OCI-M2 (cell line): Measurements from ENCODE around the gene WASHC3.
A peak's percentile ranks its signal among the peaks of the same experiment; 100 is the strongest.
"Not testable (repeated sequence)": the region's sequence is repeated elsewhere in the genome, so short reads cannot be mapped to it uniquely, and the experiment has no call there.

Source experiments
- DNase-seq: peaks from one replicate; lab custom pipeline; 2025; ENCODE audit not compliant: unreplicated experiment; lab: John Stamatoyannopoulos, UW

WASHC3 gene, protein sequence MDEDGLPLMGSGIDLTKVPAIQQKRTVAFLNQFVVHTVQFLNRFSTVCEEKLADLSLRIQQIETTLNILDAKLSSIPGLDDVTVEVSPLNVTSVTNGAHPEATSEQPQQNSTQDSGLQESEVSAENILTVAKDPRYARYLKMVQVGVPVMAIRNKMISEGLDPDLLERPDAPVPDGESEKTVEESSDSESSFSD

DNA sequence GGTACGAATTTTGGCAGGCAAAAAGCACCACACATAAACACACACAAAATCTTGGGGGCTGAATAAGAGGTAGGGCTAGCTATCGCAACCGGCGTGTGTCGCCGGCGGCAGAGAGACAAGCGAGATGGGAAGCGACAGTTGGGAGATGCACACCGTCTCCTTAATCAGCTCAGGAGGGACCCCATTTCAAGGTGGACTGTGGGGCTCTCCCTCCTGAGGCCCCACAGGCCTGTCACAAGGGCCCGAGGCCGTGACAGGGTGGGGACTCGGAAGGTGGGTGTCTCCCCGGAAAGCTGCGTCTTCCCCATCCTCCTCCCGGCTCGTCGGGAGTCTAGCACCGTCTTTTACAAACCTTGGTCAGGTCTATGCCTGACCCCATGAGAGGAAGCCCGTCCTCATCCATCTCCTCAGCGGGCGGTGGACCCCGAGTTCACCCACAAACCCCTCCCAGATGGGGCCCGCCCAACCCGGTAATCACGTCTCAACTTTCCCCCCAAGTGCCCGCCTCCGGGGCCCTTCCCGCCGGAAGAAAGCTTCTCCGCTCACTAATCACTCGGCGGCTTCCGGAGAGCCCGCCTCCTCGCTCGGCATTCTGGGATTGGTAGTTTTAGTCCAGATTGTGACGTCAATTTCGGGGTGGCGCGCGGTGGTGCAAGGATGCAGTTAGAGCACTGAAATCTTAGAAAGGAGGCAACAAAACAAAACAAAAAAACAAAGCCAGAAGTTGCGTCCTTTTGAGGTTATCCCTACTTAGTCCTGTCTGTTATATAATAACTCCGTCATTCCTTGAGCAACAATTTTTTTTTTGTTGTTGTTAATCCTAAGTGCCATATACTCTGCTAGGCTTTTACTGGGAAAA, at the start of gene WASHC3:
Gene WASHC3, minus strand, starts transcription at position 432 of the 859 bp plus-strand sequence. Its CDS starts 29 bp downstream, at position 403.
- peak; percentile 23 for DNase-seq

GRCh38 chr12:102110782-102111181, 49.0 kb upstream of the WASHC3 start:
- DNase-seq = no peak

- no peak for DNase-seq
These were observed 46.2 kb upstream of the WASHC3 start for GRCh38 chr12:102107970-102108369.

GRCh38 chr12:102106905-102107304, 45.1 kb upstream of the WASHC3 start:
- no peak for DNase-seq

- DNase-seq = no peak
These were observed 35.1 kb upstream of the WASHC3 start for GRCh38 chr12:102096855-102097254.

DNA sequence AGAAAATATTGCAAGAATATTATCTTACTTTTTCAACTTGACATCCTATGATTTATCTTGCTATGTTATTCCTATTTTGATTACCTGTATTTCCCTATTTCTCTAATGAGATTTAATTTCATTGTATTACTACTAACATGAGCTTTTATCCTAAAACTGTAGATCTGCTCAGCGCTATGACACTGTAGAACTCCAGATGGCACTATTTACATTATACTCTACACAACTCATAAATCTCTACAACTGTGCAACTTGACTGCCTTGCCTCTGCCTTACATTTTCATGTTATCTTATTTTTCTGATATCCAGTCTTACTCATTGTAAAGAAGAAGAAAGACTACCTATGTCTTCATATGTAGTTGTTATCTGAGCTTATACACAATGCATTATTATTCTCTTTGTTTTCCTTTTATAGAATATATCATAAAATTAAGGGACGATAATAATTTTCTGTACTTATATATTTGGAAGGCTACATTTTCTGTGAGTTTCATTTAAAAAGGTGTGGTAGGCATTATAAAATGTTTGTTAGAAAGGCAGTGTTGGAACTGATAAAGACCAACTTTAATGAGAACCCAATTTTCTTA, 34.0 kb upstream of the WASHC3 start:
- DNase-seq = no peak

DNA sequence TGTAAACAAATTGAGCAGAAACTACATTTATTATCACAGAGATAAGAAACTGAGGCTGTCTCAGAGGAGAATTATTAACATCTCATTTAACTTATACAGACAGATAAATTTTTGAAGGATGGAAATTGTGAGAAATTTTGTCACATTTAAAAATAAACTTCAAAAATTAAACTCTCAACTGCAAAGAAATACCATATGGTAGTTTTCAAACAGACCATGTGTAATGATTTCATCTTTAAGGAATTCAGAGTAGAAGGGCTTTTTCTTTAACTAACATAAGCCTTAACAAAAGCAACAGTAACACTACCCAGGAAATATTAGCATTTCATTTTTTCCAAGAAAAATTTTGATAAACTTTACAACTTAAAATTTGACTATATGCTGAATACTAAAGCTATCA, 31.5 kb upstream of the WASHC3 start:
- no peak for DNase-seq

- not testable (repeated sequence) for DNase-seq
These were observed 27.5 kb upstream of the WASHC3 start for GRCh38 chr12:102089228-102089835.

GRCh38 chr12:102080842-102081241, 19.1 kb upstream of the WASHC3 start:
- no peak for DNase-seq

DNA sequence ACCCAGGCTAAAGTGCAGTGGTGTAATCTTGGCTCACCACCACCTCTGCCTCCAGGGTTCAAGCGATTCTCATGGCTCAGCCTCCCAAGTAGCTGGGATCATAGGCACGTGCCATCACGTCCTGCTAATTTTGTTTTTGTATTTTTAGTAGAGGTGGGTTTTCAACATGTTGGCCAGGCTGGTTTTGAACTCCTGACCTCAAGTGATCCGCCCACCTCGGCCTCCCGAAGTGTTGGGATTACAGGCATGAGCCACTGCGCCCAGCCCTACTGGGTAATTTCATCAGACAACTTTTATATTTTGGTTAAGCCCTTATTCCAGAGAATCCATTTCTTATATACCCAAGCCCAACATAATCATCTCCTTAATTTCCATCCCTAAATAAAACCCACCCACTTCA, 10.3 kb upstream of the WASHC3 start:
- DNase-seq = not testable (repeated sequence)

DNA sequence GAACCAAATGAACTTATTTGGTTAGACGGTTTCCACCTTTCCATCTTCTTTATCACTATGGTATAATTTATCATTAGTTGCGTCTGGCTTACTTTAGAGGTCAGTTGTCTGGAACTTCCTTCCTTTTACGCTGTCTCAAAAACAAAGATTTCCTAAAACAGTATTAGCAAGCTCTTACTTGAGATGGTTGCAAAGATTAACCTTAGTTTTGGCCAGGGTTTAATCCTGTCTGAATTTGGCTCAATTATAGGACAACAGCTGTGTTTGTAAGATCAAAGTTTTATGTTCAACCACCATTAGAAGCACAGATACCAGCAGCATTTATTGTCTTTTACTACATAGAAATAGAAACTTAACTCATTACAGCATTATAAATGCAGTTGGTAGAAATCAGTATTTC, 7.9 kb upstream of the WASHC3 start:
- no peak for DNase-seq

GRCh38 chr12:102067574-102068258, 5.9 kb upstream of the WASHC3 start:
- DNase-seq = no peak

- no peak for DNase-seq
These were observed 2.7 kb upstream of the WASHC3 start for GRCh38 chr12:102064476-102064875.

GRCh38 chr12:102063069-102063468, 1.3 kb upstream of the WASHC3 start:
- no peak for DNase-seq

DNA sequence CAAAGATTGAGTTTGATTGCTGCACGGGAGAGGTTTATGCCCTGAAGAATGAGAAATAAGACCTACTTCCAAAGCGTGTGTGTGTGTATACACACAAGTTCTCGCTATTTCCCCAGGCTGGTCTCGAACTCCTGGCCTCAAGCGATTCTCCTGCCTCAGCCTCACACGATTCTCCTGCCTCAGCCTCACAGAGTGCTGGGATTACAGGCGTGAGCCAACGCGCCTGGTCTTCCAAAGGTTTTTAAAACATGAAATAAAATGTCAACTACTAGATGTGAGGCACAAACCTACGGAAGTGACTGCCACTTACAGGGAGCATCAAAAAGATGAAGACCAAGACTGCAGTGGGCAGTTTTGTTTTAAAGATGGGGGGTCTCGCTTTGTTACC, 622 bp upstream of the WASHC3 start:
- DNase-seq = no peak

DNA sequence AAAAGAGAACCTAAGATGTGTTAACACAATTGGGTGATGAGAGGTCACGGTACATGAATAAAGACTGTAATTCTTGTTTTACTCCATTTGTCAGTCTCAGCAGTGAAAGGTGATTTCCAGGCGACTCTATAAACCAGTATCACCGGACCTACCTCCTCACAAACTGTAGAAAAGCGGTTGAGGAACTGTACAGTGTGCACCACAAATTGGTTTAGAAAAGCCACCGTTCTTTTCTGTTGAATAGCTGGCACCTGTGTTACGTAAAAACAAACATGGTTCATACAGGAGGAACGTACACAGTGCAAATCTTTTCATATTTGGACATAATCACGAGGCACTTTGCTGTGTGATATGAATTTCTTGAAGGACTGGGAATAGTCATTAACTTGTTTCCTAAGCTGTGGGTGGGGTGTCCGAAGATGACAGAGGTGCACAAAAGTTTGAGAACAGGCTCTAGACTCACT, 663 bp downstream of the WASHC3 start:
- no peak for DNase-seq

GRCh38 chr12:102059343-102059742, 2.4 kb downstream of the WASHC3 start:
- DNase-seq = no peak

GRCh38 chr12:102054345-102054744, 7.4 kb downstream of the WASHC3 start:
- no peak for DNase-seq

- DNase-seq = no peak
These were observed 8.8 kb downstream of the WASHC3 start for GRCh38 chr12:102053062-102053349.

GRCh38 chr12:102052192-102053061, 9.4 kb downstream of the WASHC3 start:
- no peak for DNase-seq
